IMR-90 (cell line): Measurements from ENCODE around the gene ZFPM1.

Experiments used
- BHLHE40 ChIP-seq: fragments of 150-350 bp; IDR thresholded peaks from 2 replicates; pipeline ENCODE4 v1.6.1; 2016; ENCODE audit warnings: mild to moderate bottlenecking, low read depth, low read length
- CEBPB ChIP-seq: IDR thresholded peaks from 2 replicates; pipeline ENCODE4 v1.6.1; 2012; ENCODE audit warnings: low read depth, low read length, improper control_type of control experiment
- CHD1 ChIP-seq: IDR thresholded peaks from 2 replicates; pipeline ENCODE4 v1.6.1; 2012; ENCODE audit warnings: low read depth, low read length, improper control_type of control experiment
- FOS ChIP-seq: fragments of 150-350 bp; IDR thresholded peaks from 2 replicates; pipeline ENCODE4 v1.6.1; 2016; ENCODE audit warnings: low read depth, low read length
- MAZ ChIP-seq: IDR thresholded peaks from 2 replicates; pipeline ENCODE4 v1.6.1; 2012; ENCODE audit warnings: low read depth, mild to moderate bottlenecking, low read length, improper control_type of control experiment, moderate library complexity, borderline replicate concordance
- MXI1 ChIP-seq: IDR thresholded peaks from 2 replicates; pipeline ENCODE4 v1.6.1; 2012; ENCODE audit warnings: low read depth, mild to moderate bottlenecking, low read length, moderate library complexity, borderline replicate concordance
- POLR2A ChIP-seq: IDR thresholded peaks from 2 replicates; pipeline ENCODE4 v1.6.1; 2012; ENCODE audit warnings: mild to moderate bottlenecking, low read depth, low read length
- RAD21 ChIP-seq: IDR thresholded peaks from 2 replicates; pipeline ENCODE4 v1.6.1; 2012; ENCODE audit warnings: low read length, improper control_type of control experiment
- RFX5 ChIP-seq: IDR thresholded peaks from 2 replicates; pipeline ENCODE4 v1.8.0; 2012; ENCODE audit warnings: low read depth, mild to moderate bottlenecking, low read length, moderate library complexity
- SMC3 ChIP-seq: fragments of 150-350 bp; IDR thresholded peaks from 2 replicates; pipeline ENCODE4 v1.6.1; 2016; ENCODE audit warnings: low read depth, mild to moderate bottlenecking, antibody characterized with exemption, low read length, moderate library complexity
- TF ChIP-seq, protein P1 (sequence below): conservative IDR thresholded peaks from 2 replicates; pipeline ENCODE4 v1.5.1; 2012; ENCODE audit warnings: mild to moderate bottlenecking, low read depth, low read length, improper control_type of control experiment
- TF ChIP-seq, protein P2 (sequence below): fragments of 150-350 bp; IDR thresholded peaks from 2 replicates; pipeline ENCODE4 v1.6.1; 2016; ENCODE audit warnings: low read depth, mild to moderate bottlenecking, low read length, moderate library complexity, borderline replicate concordance
- TF ChIP-seq, protein P3 (sequence below): fragments of 150-350 bp; IDR thresholded peaks from 2 replicates; pipeline ENCODE4 v1.6.1; 2017; ENCODE audit warnings: mild to moderate bottlenecking, antibody characterized with exemption, low read length, low read depth

DNA sequence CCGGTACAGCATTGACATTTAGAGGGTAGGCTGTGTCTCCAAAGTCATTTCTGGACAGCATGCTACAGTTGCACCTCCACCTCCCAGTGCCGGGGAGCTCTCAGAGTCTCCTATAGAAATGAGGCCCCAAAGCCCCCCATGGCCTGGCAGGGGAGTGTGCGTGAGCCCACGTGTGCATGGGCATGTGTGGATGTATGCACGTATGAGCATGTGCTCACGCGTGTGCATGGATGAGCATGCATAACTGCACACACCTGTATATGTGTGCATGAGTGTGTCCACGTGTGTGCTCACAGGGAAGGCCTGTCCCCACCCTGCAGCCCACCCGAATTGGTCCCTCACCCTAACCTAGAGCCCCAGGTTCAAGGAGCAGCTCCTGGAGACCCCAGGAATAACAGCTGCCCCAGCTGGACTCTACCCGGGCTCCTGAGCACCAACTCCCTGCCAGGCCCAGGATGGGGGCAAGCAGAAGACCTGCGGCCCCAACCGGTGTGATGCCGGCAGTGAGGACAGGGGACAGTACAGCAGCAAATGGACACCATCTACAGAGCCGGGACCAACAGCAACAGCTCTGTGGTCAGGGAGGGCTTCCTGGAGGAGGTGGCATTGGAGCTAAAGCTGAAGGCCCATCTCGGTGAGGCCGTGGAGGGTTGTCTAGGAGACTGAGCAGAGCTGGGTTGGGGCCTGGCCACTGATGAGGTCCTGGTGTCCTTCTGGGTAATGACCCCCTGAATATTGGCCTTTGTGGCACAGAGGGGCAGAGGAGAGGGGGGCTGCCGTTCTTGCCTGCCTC is 35.2 kb upstream of the ZFPM1 start:
- TF ChIP-seq, protein P1, sequence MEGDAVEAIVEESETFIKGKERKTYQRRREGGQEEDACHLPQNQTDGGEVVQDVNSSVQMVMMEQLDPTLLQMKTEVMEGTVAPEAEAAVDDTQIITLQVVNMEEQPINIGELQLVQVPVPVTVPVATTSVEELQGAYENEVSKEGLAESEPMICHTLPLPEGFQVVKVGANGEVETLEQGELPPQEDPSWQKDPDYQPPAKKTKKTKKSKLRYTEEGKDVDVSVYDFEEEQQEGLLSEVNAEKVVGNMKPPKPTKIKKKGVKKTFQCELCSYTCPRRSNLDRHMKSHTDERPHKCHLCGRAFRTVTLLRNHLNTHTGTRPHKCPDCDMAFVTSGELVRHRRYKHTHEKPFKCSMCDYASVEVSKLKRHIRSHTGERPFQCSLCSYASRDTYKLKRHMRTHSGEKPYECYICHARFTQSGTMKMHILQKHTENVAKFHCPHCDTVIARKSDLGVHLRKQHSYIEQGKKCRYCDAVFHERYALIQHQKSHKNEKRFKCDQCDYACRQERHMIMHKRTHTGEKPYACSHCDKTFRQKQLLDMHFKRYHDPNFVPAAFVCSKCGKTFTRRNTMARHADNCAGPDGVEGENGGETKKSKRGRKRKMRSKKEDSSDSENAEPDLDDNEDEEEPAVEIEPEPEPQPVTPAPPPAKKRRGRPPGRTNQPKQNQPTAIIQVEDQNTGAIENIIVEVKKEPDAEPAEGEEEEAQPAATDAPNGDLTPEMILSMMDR: no peak
- TF ChIP-seq POLR2A: no peak
- no peak for TF ChIP-seq CEBPB
- no peak for TF ChIP-seq FOS
- no peak for TF ChIP-seq RAD21
- no peak for TF ChIP-seq RFX5
- no peak for TF ChIP-seq BHLHE40
- TF ChIP-seq, protein P2, sequence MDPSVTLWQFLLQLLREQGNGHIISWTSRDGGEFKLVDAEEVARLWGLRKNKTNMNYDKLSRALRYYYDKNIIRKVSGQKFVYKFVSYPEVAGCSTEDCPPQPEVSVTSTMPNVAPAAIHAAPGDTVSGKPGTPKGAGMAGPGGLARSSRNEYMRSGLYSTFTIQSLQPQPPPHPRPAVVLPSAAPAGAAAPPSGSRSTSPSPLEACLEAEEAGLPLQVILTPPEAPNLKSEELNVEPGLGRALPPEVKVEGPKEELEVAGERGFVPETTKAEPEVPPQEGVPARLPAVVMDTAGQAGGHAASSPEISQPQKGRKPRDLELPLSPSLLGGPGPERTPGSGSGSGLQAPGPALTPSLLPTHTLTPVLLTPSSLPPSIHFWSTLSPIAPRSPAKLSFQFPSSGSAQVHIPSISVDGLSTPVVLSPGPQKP: no peak
- no peak for TF ChIP-seq CHD1
- TF ChIP-seq, protein P3, sequence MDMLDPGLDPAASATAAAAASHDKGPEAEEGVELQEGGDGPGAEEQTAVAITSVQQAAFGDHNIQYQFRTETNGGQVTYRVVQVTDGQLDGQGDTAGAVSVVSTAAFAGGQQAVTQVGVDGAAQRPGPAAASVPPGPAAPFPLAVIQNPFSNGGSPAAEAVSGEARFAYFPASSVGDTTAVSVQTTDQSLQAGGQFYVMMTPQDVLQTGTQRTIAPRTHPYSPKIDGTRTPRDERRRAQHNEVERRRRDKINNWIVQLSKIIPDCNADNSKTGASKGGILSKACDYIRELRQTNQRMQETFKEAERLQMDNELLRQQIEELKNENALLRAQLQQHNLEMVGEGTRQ: no peak
- no peak for TF ChIP-seq MAZ
- TF ChIP-seq SMC3: no peak
- TF ChIP-seq MXI1: no peak
